OCI-LY7 (cell line): Measurements from ENCODE around the gene ZNF587B.

Experiments used
- CTCF ChIP-seq: fragments of 200-600 bp; sonication (generic); conservative IDR thresholded peaks from 2 replicates; pipeline ENCODE4 v1.5.1; 2014; ENCODE audit warnings: mild to moderate bottlenecking, antibody characterized with exemption, low read length, moderate library complexity, mixed read lengths
- EZH2phosphoT487 ChIP-seq: fragments of 200-600 bp; sonication (generic); IDR thresholded peaks from 2 replicates; pipeline ENCODE4 v1.6.1; 2018; ENCODE audit warnings: low read depth, borderline replicate concordance, mild to moderate bottlenecking, mixed run types, antibody characterized with exemption, low read length, moderate library complexity, mixed read lengths

GRCh38 chr19:57867868-57868492 lies 37.9 kb downstream of the ZNF587B start:
- TF ChIP-seq CTCF: no peak
- TF ChIP-seq EZH2phosphoT487: no peak
